OCI-LY7 (cell line): Measurements from ENCODE around the gene OPRL1. TPM values are rescaled to one million over a fixed set of nuclear protein-coding genes. Genes with fewer than 3 reads are reported as not detected.

Experiments
- BruUV-seq: library from RNA; stranded (reverse); fragments of 400-500 nt; replicated peaks from 2 replicates; lab custom pipeline; 2021; lab: Mats Ljungman, UMichigan
- CTCF ChIA-PET: fragments of 300-600 bp; sonication (Branson Sonifier 250); formaldehyde crosslinking; loops from one replicate; lab custom pipeline; 2022; ENCODE audit warnings: antibody characterized with exemption; ENCODE audit not compliant: unreplicated experiment; lab: Charles Lee
- POLR2A ChIA-PET: fragments of 300-600 bp; sonication (Branson Sonifier 250); formaldehyde crosslinking; loops from one replicate; lab custom pipeline; 2022; ENCODE audit warnings: antibody characterized with exemption; lab: Charles Lee
- DNase-seq: peaks from one replicate; pipeline ENCODE4 v3.0.0-alpha.2; 2015; ENCODE audit warnings: low spot score
- H2AFZ ChIP-seq: fragments of 200-600 bp; sonication (generic), shearing (Covaris generic); 2 replicates; pipeline ENCODE4 v1.6.1; 2014; ENCODE audit warnings: mild to moderate bottlenecking, antibody characterized with exemption, low read length, moderate library complexity
- H3K27ac ChIP-seq: fragments of 200-600 bp; sonication (generic); 2 replicates; pipeline ENCODE4 v1.5.1; 2014; ENCODE audit warnings: mixed run types, low read depth, mild to moderate bottlenecking, moderate library complexity, low read length, inconsistent platforms; ENCODE audit not compliant: poor library complexity, severe bottlenecking
- H3K36me3 ChIP-seq: fragments of 200-600 bp; sonication (generic); 2 replicates; pipeline ENCODE4 v1.6.1; 2014; ENCODE audit warnings: mild to moderate bottlenecking, antibody characterized with exemption, low read length, moderate library complexity, mixed read lengths; ENCODE audit not compliant: insufficient read depth
- H3K4me1 ChIP-seq: fragments of 200-600 bp; sonication (generic); 2 replicates; pipeline ENCODE4 v1.5.1; 2014; ENCODE audit warnings: mild to moderate bottlenecking, low read length; ENCODE audit not compliant: insufficient read depth, poor library complexity, severe bottlenecking
- H3K4me2 ChIP-seq: fragments of 200-600 bp; sonication (generic); 2 replicates; pipeline ENCODE4 v1.6.1; 2014; ENCODE audit warnings: mild to moderate bottlenecking, low read length
- H3K4me3 ChIP-seq: fragments of 200-600 bp; sonication (generic); 2 replicates; pipeline ENCODE4 v1.5.1; 2014; ENCODE audit warnings: mild to moderate bottlenecking, low read depth, low read length; ENCODE audit not compliant: poor library complexity, severe bottlenecking
- H3K79me2 ChIP-seq: fragments of 200-600 bp; sonication (generic); 2 replicates; pipeline ENCODE4 v1.6.1; 2016; ENCODE audit warnings: low read depth, mild to moderate bottlenecking, low read length, moderate library complexity, mixed read lengths; ENCODE audit not compliant: insufficient read depth
- H3K9me2 ChIP-seq: fragments of 200-600 bp; sonication (generic); 2 replicates; pipeline ENCODE4 v1.6.1; 2016; ENCODE audit warnings: mild to moderate bottlenecking, low read length, mixed read lengths; ENCODE audit not compliant: insufficient read depth
- H3K9me3 ChIP-seq: fragments of 200-600 bp; sonication (generic); 2 replicates; pipeline ENCODE4 v1.6.1; 2014; ENCODE audit warnings: mild to moderate bottlenecking, mixed run types, low read length, mixed read lengths
- H4K20me1 ChIP-seq: fragments of 200-600 bp; sonication (generic); 2 replicates; pipeline ENCODE4 v1.6.1; 2014; ENCODE audit warnings: mild to moderate bottlenecking, antibody characterized with exemption, low read length, moderate library complexity, mixed read lengths; ENCODE audit not compliant: insufficient read depth
- CTCF ChIP-seq: fragments of 200-600 bp; sonication (generic); conservative IDR thresholded peaks from 2 replicates; pipeline ENCODE4 v1.5.1; 2014; ENCODE audit warnings: mild to moderate bottlenecking, antibody characterized with exemption, low read length, moderate library complexity, mixed read lengths
- EZH2phosphoT487 ChIP-seq: fragments of 200-600 bp; sonication (generic); IDR thresholded peaks from 2 replicates; pipeline ENCODE4 v1.6.1; 2018; ENCODE audit warnings: low read depth, borderline replicate concordance, mild to moderate bottlenecking, mixed run types, antibody characterized with exemption, low read length, moderate library complexity, mixed read lengths
- intact Hi-C: fragments of 100-400 bp; cut with micrococcal nuclease; formaldehyde crosslinking; loops from one replicate; pipeline ENCODE4 v1.10.0; 2022; ENCODE audit not compliant: unreplicated experiment
- total RNA-seq, 2 experiments: library from RNA; depleted of rRNA in 1 of 2; stranded (reverse); fragments of >200 nt in 1 of 2; shearing (Covaris generic) in 1 of 2; gene quantifications; 2 replicates each; pipeline ENCODE4 v1.2.3, GENCODE V29; 2014 to 2022

The OPRL1 gene
- total RNA-seq, 2 experiments from 2014 or later = 6.4 to 7.6 TPM

GRCh38 chr20:64095455-64095854 is 15.6 kb downstream of the OPRL1 start:
- Histone ChIP-seq H3K4me3 (no peak overlapping the region), H3K4me1 (peaks cover 17% of the 10 kb centered on the region), H3K36me3 (no peaks in the 10 kb centered on the region), H4K20me1 (no peaks in the 10 kb centered on the region), H3K27ac (no peak overlapping the region), H3K4me2 (no peak overlapping the region), H3K9me3 (no peaks in the 10 kb centered on the region), H2AFZ (no peak overlapping the region), H3K79me2 (no peaks in the 10 kb centered on the region), H3K9me2 (no peaks in the 10 kb centered on the region)
- intact Hi-C loops = no loop called here
- POLR2A ChIA-PET = no interaction called here
- no TSS peak for BruUV-seq
- CTCF ChIA-PET = no interaction called here
- no peak for TF ChIP-seq CTCF
- TF ChIP-seq EZH2phosphoT487 = no peak
- no peak for DNase-seq

GRCh38 chr20:64095927-64096326 is 16.0 kb downstream of the OPRL1 start:
- no peaks in the 10 kb centered on the region for H4K20me1 ChIP-seq
- ChIA-PET CTCF (no interaction called here), POLR2A (no interaction called here)
- intact Hi-C loops = no loop called here
- no peak overlapping the region for H2AFZ ChIP-seq
- no TSS peak for BruUV-seq
- no peak for TF ChIP-seq CTCF
- TF ChIP-seq EZH2phosphoT487 = no peak
- peaks cover 22% of the 10 kb centered on the region for H3K4me1 ChIP-seq
- no peak for DNase-seq
- H3K27ac ChIP-seq = no peak overlapping the region
- H3K4me3 ChIP-seq = no peak overlapping the region
- no peak overlapping the region for H3K4me2 ChIP-seq
- H3K79me2 ChIP-seq = no peaks in the 10 kb centered on the region
- no peaks in the 10 kb centered on the region for H3K9me3 ChIP-seq
- H3K36me3 ChIP-seq = no peaks in the 10 kb centered on the region
- H3K9me2 ChIP-seq = no peaks in the 10 kb centered on the region

GRCh38 chr20:64096535-64096934 is 16.7 kb downstream of the OPRL1 start:
- intact Hi-C loops = no loop called here
- no peaks in the 10 kb centered on the region for H4K20me1 ChIP-seq
- no peak overlapping the region for H3K4me3 ChIP-seq
- H2AFZ ChIP-seq = no peak overlapping the region
- DNase-seq = no peak
- no peaks in the 10 kb centered on the region for H3K36me3 ChIP-seq
- no peaks in the 10 kb centered on the region for H3K9me3 ChIP-seq
- no peak overlapping the region for H3K27ac ChIP-seq
- CTCF ChIA-PET = no interaction called here
- H3K79me2 ChIP-seq = no peaks in the 10 kb centered on the region
- no peak overlapping the region for H3K4me2 ChIP-seq
- no peak for TF ChIP-seq EZH2phosphoT487
- TF ChIP-seq CTCF = no peak
- H3K9me2 ChIP-seq = no peaks in the 10 kb centered on the region
- BruUV-seq = no TSS peak
- POLR2A ChIA-PET = no interaction called here
- peaks cover 28% of the 10 kb centered on the region for H3K4me1 ChIP-seq
